ENCODE data around the gene MAPT.

The MAPT gene

DNA sequence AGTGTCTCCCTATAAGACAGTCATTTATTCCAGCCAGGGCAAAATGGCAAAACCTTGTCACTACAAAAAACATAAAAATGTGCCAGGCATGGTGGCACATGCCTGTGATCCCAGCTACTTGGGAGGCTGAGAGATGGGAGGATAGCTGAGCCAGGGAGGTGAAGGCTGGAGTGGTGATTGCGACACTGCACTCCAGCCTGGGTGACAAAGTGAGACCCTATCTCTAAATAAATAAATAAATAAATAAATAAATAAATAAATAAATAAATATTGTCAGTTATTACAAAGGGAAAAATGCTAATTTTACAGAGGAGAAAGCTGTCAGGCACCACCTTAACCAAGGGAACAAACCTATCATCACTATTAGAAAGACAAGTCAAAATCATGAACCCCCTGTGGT lies 180.2 kb downstream of the MAPT start:
- no peak for DNase-seq
